Osteoblast (primary cell): ENCODE results near the gene PRR4. TPM values are rescaled to one million over a fixed set of nuclear protein-coding genes. Genes with fewer than 3 reads are reported as not detected.

Experiments
- DNase-seq: peaks from one replicate; pipeline ENCODE4 v3.0.0; 2011; ENCODE audit warnings: low spot score, mixed read lengths; ENCODE audit not compliant: insufficient read length; ENCODE audit errors: missing footprints
- H2AFZ ChIP-seq: 2 replicates; pipeline ENCODE4 v1.6.0; 2011; ENCODE audit warnings: mild to moderate bottlenecking, low read length
- H3K27ac ChIP-seq: 2 replicates; pipeline ENCODE4 v1.5.1; 2011; ENCODE audit warnings: mild to moderate bottlenecking, low read depth, low read length, moderate library complexity
- H3K27me3 ChIP-seq: 2 replicates; pipeline ENCODE4 v1.6.0; 2012; ENCODE audit warnings: mild to moderate bottlenecking, control low read depth, inconsistent platforms, low read length, moderate library complexity; ENCODE audit not compliant: insufficient read depth
- H3K36me3 ChIP-seq: 2 replicates; pipeline ENCODE4 v1.5.1; 2011; ENCODE audit warnings: mild to moderate bottlenecking, low read length, control low read depth, moderate library complexity; ENCODE audit not compliant: insufficient read depth
- H3K4me1 ChIP-seq: 2 replicates; pipeline ENCODE4 v1.5.1; 2011; ENCODE audit warnings: mild to moderate bottlenecking, low read length, control low read depth, moderate library complexity; ENCODE audit not compliant: insufficient read depth
- H3K4me2 ChIP-seq: 2 replicates; pipeline ENCODE4 v1.6.0; 2011; ENCODE audit warnings: mild to moderate bottlenecking, low read length; ENCODE audit not compliant: insufficient read depth
- H3K4me3 ChIP-seq: fragments of 200-600 bp; sonication (generic); 3 replicates; pipeline ENCODE4 v1.5.1; 2012; ENCODE audit warnings: mild to moderate bottlenecking, low read length, inconsistent platforms; ENCODE audit not compliant: insufficient read depth
- H3K79me2 ChIP-seq: 2 replicates; pipeline ENCODE4 v1.6.0; 2012; ENCODE audit warnings: mild to moderate bottlenecking, low read length, control low read depth, inconsistent platforms; ENCODE audit not compliant: insufficient read depth
- H3K9me3 ChIP-seq: 2 replicates; pipeline ENCODE4 v1.5.1; 2011; ENCODE audit warnings: low read depth, low read length, control low read depth
- H4K20me1 ChIP-seq: 2 replicates; pipeline ENCODE4 v1.6.0; 2012; ENCODE audit warnings: mild to moderate bottlenecking, low read length, control low read depth; ENCODE audit not compliant: insufficient read depth
- CTCF ChIP-seq: IDR thresholded peaks from 2 replicates; pipeline ENCODE4 v1.5.1; 2011; ENCODE audit warnings: mild to moderate bottlenecking, low read depth, low read length, moderate library complexity; ENCODE audit errors: extremely low read depth
- total RNA-seq: library from RNA; depleted of rRNA; stranded (reverse); fragments of >200 nt; gene quantifications from 2 replicates; pipeline ENCODE4 v1.2.3, GENCODE V29; 2012

Gene PRR4
- total RNA-seq, 1 donor: 2.9 TPM

- no peak within 1 kb of the TSS for H2AFZ ChIP-seq
- H3K4me1 ChIP-seq: no peaks in the 10 kb centered on the region
- TF ChIP-seq CTCF: no peak
- no peaks in the 10 kb centered on the region for H3K9me3 ChIP-seq
- H3K4me3 ChIP-seq: no peak within 1 kb of the TSS
- H3K4me2 ChIP-seq: no peak within 1 kb of the TSS
- no peaks in the 10 kb centered on the region for H3K79me2 ChIP-seq
- no peak within 1 kb of the TSS for H3K27ac ChIP-seq
- no peak for DNase-seq
- H3K27me3 ChIP-seq: no peaks in the 10 kb centered on the region
- no peaks in the 10 kb centered on the region for H4K20me1 ChIP-seq
- H3K36me3 ChIP-seq: no peaks in the 10 kb centered on the region
These were observed 34.9 kb upstream of the PRR4 start, which contains the start of gene PRH1 for GRCh38 chr12:10884086-10884725. TSS of gene PRH1 (minus strand) at chr12:10884255. CDS start at chr12:10884217, 38 bp downstream.

- no peaks in the 10 kb centered on the region for H3K4me1 ChIP-seq
- H3K4me2 ChIP-seq: no peak overlapping the region
- TF ChIP-seq CTCF: no peak
- peaks cover 7% of the 10 kb centered on the region for H3K36me3 ChIP-seq
- no peak overlapping the region for H3K4me3 ChIP-seq
- DNase-seq: no peak
- no peaks in the 10 kb centered on the region for H3K9me3 ChIP-seq
- no peak overlapping the region for H2AFZ ChIP-seq
- no peaks in the 10 kb centered on the region for H4K20me1 ChIP-seq
- H3K79me2 ChIP-seq: no peaks in the 10 kb centered on the region
- no peaks in the 10 kb centered on the region for H3K27me3 ChIP-seq
- H3K27ac ChIP-seq: no peak overlapping the region
These were observed 24.1 kb upstream of the PRR4 start for GRCh38 chr12:10873378-10873777.

- H3K4me3 ChIP-seq: no peak overlapping the region
- H3K4me1 ChIP-seq: no peaks in the 10 kb centered on the region
- no peaks in the 10 kb centered on the region for H4K20me1 ChIP-seq
- no peak overlapping the region for H3K4me2 ChIP-seq
- H3K79me2 ChIP-seq: no peaks in the 10 kb centered on the region
- H2AFZ ChIP-seq: no peak overlapping the region
- H3K9me3 ChIP-seq: no peaks in the 10 kb centered on the region
- no peak for DNase-seq
- TF ChIP-seq CTCF: no peak
- no peaks in the 10 kb centered on the region for H3K36me3 ChIP-seq
- no peaks in the 10 kb centered on the region for H3K27me3 ChIP-seq
- no peak overlapping the region for H3K27ac ChIP-seq
These were observed 18.1 kb upstream of the PRR4 start for GRCh38 chr12:10867381-10867780.

- H4K20me1 ChIP-seq: no peaks in the 10 kb centered on the region
- H3K9me3 ChIP-seq: no peaks in the 10 kb centered on the region
- no peaks in the 10 kb centered on the region for H3K36me3 ChIP-seq
- DNase-seq: no peak
- no peak overlapping the region for H3K4me3 ChIP-seq
- no peak overlapping the region for H3K27ac ChIP-seq
- no peak overlapping the region for H2AFZ ChIP-seq
- H3K27me3 ChIP-seq: no peaks in the 10 kb centered on the region
- TF ChIP-seq CTCF: no peak
- no peak overlapping the region for H3K4me2 ChIP-seq
- H3K79me2 ChIP-seq: no peaks in the 10 kb centered on the region
- no peaks in the 10 kb centered on the region for H3K4me1 ChIP-seq
These were observed 14.4 kb upstream of the PRR4 start for GRCh38 chr12:10863512-10864218.
